Measurements from ENCODE around the gene SLMAP. TPM values are rescaled to one million over a fixed set of nuclear protein-coding genes. Genes with fewer than 3 reads are reported as not detected.

SLMAP gene
- total RNA-seq, 1 experiment from 2014 or later, result 79.5 TPM

GRCh38 chr3:57796261-57796660 lies 40.2 kb downstream of the SLMAP start:
- Mint-ChIP-seq H3K4me3 (no peak overlapping the region), H3K27ac (peak overlapping the region; percentile 20; the same call in 1 of the 2 replicates), H3K27me3 (ENCODE audit: low read depth) (no peaks in the 10 kb centered on the region), H3K9me3 (no peaks in the 10 kb centered on the region), H3K4me1 (peaks cover 11% of the 10 kb centered on the region), H3K36me3 (no peaks in the 10 kb centered on the region)
- ChIA-PET CTCF (no interaction called here), POLR2A (no interaction called here)
- TF ChIP-seq, protein P1, sequence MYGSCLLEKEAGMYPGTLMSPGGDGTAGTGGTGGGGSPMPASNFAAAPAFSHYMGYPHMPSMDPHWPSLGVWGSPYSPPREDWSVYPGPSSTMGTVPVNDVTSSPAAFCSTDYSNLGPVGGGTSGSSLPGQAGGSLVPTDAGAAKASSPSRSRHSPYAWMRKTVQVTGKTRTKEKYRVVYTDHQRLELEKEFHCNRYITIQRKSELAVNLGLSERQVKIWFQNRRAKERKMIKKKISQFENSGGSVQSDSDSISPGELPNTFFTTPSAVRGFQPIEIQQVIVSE (CRISPR knock-in tag; IDR thresholded peaks at IDR 0.05; ENCODE audit: borderline replicate concordance), result no peak
- TF ChIP-seq NFYB (CRISPR knock-in tag; conservative IDR thresholded peaks at IDR 0.05; ENCODE audit: low read depth), result no peak
- TF ChIP-seq ZNF219 (CRISPR knock-in tag; IDR thresholded peaks at IDR 0.05; ENCODE audit: borderline replicate concordance), result no peak
- no peak for TF ChIP-seq PRRX2 (CRISPR knock-in tag; IDR thresholded peaks at IDR 0.05)
- TF ChIP-seq, protein P2, sequence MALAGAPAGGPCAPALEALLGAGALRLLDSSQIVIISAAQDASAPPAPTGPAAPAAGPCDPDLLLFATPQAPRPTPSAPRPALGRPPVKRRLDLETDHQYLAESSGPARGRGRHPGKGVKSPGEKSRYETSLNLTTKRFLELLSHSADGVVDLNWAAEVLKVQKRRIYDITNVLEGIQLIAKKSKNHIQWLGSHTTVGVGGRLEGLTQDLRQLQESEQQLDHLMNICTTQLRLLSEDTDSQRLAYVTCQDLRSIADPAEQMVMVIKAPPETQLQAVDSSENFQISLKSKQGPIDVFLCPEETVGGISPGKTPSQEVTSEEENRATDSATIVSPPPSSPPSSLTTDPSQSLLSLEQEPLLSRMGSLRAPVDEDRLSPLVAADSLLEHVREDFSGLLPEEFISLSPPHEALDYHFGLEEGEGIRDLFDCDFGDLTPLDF (CRISPR knock-in tag; IDR thresholded peaks at IDR 0.05), result no peak
- TF ChIP-seq NFATC4 (CRISPR knock-in tag; IDR thresholded peaks at IDR 0.05), result no peak
- no peak for TF ChIP-seq RORB (CRISPR knock-in tag; IDR thresholded peaks at IDR 0.05)
- TF ChIP-seq AFF4 (CRISPR knock-in tag; IDR thresholded peaks at IDR 0.05; ENCODE audit: borderline replicate concordance), result no peak
- no peak for TF ChIP-seq TP53 (CRISPR knock-in tag; IDR thresholded peaks at IDR 0.05)
- no peak for TF ChIP-seq FOXJ3 (CRISPR knock-in tag; IDR thresholded peaks at IDR 0.05; ENCODE audit: borderline replicate concordance)
- TF ChIP-seq, protein P3, sequence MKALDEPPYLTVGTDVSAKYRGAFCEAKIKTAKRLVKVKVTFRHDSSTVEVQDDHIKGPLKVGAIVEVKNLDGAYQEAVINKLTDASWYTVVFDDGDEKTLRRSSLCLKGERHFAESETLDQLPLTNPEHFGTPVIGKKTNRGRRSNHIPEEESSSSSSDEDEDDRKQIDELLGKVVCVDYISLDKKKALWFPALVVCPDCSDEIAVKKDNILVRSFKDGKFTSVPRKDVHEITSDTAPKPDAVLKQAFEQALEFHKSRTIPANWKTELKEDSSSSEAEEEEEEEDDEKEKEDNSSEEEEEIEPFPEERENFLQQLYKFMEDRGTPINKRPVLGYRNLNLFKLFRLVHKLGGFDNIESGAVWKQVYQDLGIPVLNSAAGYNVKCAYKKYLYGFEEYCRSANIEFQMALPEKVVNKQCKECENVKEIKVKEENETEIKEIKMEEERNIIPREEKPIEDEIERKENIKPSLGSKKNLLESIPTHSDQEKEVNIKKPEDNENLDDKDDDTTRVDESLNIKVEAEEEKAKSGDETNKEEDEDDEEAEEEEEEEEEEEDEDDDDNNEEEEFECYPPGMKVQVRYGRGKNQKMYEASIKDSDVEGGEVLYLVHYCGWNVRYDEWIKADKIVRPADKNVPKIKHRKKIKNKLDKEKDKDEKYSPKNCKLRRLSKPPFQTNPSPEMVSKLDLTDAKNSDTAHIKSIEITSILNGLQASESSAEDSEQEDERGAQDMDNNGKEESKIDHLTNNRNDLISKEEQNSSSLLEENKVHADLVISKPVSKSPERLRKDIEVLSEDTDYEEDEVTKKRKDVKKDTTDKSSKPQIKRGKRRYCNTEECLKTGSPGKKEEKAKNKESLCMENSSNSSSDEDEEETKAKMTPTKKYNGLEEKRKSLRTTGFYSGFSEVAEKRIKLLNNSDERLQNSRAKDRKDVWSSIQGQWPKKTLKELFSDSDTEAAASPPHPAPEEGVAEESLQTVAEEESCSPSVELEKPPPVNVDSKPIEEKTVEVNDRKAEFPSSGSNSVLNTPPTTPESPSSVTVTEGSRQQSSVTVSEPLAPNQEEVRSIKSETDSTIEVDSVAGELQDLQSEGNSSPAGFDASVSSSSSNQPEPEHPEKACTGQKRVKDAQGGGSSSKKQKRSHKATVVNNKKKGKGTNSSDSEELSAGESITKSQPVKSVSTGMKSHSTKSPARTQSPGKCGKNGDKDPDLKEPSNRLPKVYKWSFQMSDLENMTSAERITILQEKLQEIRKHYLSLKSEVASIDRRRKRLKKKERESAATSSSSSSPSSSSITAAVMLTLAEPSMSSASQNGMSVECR (CRISPR knock-in tag; IDR thresholded peaks at IDR 0.05; ENCODE audit: borderline replicate concordance), result no peak
- TF ChIP-seq, protein P4, sequence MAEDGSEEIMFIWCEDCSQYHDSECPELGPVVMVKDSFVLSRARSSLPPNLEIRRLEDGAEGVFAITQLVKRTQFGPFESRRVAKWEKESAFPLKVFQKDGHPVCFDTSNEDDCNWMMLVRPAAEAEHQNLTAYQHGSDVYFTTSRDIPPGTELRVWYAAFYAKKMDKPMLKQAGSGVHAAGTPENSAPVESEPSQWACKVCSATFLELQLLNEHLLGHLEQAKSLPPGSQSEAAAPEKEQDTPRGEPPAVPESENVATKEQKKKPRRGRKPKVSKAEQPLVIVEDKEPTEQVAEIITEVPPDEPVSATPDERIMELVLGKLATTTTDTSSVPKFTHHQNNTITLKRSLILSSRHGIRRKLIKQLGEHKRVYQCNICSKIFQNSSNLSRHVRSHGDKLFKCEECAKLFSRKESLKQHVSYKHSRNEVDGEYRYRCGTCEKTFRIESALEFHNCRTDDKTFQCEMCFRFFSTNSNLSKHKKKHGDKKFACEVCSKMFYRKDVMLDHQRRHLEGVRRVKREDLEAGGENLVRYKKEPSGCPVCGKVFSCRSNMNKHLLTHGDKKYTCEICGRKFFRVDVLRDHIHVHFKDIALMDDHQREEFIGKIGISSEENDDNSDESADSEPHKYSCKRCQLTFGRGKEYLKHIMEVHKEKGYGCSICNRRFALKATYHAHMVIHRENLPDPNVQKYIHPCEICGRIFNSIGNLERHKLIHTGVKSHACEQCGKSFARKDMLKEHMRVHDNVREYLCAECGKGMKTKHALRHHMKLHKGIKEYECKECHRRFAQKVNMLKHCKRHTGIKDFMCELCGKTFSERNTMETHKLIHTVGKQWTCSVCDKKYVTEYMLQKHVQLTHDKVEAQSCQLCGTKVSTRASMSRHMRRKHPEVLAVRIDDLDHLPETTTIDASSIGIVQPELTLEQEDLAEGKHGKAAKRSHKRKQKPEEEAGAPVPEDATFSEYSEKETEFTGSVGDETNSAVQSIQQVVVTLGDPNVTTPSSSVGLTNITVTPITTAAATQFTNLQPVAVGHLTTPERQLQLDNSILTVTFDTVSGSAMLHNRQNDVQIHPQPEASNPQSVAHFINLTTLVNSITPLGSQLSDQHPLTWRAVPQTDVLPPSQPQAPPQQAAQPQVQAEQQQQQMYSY (CRISPR knock-in tag; IDR thresholded peaks at IDR 0.05), result no peak
- TF ChIP-seq, protein P5, sequence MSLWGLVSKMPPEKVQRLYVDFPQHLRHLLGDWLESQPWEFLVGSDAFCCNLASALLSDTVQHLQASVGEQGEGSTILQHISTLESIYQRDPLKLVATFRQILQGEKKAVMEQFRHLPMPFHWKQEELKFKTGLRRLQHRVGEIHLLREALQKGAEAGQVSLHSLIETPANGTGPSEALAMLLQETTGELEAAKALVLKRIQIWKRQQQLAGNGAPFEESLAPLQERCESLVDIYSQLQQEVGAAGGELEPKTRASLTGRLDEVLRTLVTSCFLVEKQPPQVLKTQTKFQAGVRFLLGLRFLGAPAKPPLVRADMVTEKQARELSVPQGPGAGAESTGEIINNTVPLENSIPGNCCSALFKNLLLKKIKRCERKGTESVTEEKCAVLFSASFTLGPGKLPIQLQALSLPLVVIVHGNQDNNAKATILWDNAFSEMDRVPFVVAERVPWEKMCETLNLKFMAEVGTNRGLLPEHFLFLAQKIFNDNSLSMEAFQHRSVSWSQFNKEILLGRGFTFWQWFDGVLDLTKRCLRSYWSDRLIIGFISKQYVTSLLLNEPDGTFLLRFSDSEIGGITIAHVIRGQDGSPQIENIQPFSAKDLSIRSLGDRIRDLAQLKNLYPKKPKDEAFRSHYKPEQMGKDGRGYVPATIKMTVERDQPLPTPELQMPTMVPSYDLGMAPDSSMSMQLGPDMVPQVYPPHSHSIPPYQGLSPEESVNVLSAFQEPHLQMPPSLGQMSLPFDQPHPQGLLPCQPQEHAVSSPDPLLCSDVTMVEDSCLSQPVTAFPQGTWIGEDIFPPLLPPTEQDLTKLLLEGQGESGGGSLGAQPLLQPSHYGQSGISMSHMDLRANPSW (CRISPR knock-in tag; conservative IDR thresholded peaks at IDR 0.05; ENCODE audit: low read depth), result no peak
- no peak for TF ChIP-seq MYBL2 (CRISPR knock-in tag; IDR thresholded peaks at IDR 0.05)
- ATAC-seq (no peak), DNase-seq (ENCODE audit: low spot score) (no peak)

Measured in WTC11 (cell line).